Fibroblast of mammary gland (primary cell): Measurements from ENCODE around the gene ANKRD13D.

Experiments
- DNase-seq: peaks from one replicate; pipeline ENCODE4 v3.0.0-alpha.2; 2010; ENCODE audit warnings: low read depth
- H3K4me3 ChIP-seq: 2 replicates; pipeline ENCODE4 v1.5.1; 2011; ENCODE audit warnings: low read depth, mild to moderate bottlenecking, low read length, moderate library complexity; ENCODE audit not compliant: control insufficient read depth
- TF ChIP-seq, protein P1 (sequence below): conservative IDR thresholded peaks from 2 replicates; pipeline ENCODE4 v1.5.1; 2011; ENCODE audit warnings: low read depth, low read length, inconsistent platforms; ENCODE audit not compliant: control insufficient read depth, insufficient read depth

The ANKRD13D gene

DNA sequence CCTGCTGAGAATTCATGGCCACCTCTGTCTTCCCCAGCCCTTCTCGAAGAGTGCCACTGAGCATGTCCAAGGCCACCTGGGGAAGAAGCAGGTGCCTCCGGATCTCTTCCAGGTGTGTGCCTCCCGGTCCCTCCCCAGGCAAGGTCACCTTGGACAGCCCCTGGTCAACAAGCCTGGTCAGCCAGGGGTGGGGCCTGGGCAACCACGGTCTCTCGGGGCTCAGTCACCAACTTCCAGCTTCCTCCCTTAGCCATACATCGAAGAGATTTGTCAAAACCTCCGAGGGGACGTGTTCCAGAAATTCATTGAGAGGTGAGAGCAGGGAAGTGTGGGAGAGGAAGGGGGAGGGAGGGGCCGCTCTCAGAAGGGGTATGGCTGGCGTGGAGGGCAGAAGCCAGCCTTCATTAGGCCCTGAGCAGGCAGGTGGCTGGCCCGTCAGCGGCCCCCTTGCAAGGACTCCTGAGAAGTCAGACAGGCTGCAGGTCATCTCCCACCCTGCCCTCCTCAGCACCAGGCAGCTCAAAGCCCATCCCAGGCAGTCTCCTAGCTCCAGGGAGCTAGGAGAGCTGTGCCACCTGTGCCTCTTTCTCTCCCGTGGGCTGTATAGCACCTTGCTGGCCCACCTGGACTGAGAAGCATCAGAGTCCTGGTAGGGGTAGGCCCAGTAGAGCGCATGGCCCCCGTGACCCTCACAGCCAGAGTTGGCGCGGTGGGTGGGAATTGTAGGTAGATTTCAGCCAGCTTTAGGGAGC, 9.3 kb upstream of the ANKRD13D start:
- TF ChIP-seq, protein P1, sequence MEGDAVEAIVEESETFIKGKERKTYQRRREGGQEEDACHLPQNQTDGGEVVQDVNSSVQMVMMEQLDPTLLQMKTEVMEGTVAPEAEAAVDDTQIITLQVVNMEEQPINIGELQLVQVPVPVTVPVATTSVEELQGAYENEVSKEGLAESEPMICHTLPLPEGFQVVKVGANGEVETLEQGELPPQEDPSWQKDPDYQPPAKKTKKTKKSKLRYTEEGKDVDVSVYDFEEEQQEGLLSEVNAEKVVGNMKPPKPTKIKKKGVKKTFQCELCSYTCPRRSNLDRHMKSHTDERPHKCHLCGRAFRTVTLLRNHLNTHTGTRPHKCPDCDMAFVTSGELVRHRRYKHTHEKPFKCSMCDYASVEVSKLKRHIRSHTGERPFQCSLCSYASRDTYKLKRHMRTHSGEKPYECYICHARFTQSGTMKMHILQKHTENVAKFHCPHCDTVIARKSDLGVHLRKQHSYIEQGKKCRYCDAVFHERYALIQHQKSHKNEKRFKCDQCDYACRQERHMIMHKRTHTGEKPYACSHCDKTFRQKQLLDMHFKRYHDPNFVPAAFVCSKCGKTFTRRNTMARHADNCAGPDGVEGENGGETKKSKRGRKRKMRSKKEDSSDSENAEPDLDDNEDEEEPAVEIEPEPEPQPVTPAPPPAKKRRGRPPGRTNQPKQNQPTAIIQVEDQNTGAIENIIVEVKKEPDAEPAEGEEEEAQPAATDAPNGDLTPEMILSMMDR, result no peak
- DNase-seq, result no peak
- no peak overlapping the region for H3K4me3 ChIP-seq

- TF ChIP-seq, protein P1, result no peak
- no peak for DNase-seq
- no peak overlapping the region for H3K4me3 ChIP-seq
Measured at GRCh38 chr11:67280341-67280787, 8.7 kb upstream of the ANKRD13D start.

DNA sequence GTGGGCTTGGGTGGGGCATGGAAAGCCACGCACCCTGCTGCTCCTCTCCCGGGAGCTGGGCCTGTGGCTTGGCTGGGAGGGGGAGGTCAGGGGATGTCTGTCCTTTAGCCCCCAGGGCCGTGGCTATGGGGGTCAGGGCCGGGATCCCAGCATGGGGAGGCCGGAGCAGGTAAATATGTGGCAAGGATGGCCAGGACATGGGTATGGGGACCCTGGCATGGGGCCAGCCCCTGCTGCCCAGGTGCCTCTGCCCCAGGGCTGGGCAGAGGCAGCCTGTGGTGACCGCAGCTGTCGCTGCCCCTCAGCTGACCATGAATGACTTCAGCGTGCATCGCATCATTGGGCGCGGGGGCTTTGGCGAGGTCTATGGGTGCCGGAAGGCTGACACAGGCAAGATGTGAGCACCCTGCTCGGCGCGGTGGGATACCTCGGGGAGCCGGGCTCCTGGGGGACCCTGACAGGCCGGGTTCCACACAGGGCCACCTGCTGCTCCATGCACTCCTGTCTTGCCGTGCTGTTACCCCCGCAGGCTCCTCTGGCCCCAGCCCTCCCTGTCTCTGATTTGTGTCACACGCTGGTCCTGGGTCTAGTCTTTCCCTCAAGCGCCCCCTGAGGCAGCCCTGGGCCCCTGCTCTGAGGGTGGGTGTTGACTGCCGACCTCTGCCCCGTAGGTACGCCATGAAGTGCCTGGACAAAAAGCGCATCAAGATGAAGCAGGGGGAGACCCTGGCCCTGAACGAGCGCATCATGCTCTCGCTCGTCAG, 8.1 kb upstream of the ANKRD13D start:
- H3K4me3 ChIP-seq, result no peak overlapping the region
- DNase-seq, result no peak
- TF ChIP-seq, protein P1, result no peak

GRCh38 chr11:67281552-67282150, 7.5 kb upstream of the ANKRD13D start:
- no peak for DNase-seq
- TF ChIP-seq, protein P1, result no peak
- H3K4me3 ChIP-seq, result no peak overlapping the region

DNA sequence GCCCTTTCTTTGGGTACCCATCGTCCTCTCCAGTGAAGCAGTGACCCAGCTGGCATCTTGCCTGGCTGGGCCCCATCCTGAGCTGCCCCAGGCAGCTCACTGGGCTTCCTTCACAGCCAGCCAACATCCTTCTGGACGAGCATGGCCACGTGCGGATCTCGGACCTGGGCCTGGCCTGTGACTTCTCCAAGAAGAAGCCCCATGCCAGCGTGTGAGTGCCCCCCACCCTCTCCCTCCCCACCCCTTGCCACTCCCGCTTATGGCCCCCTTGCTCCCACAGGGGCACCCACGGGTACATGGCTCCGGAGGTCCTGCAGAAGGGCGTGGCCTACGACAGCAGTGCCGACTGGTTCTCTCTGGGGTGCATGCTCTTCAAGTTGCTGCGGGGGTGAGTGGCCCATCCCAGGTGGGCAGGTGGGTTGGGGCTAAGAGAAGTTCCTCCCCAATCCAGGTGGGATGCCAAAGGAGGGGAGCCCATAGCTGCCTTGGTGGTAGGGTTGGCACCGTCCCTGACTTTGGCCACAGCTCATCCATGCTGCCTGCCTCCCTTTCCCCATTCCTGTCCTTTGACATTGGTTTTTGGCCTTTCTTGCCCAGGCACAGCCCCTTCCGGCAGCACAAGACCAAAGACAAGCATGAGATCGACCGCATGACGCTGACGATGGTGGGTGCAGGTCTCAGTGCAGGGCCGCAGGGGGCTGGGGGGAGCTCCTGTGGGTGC, 6.8 kb upstream of the ANKRD13D start:
- TF ChIP-seq, protein P1, result no peak
- DNase-seq, result no peak
- H3K4me3 ChIP-seq, result no peak overlapping the region

GRCh38 chr11:67282876-67283371, 6.2 kb upstream of the ANKRD13D start:
- H3K4me3 ChIP-seq, result no peak overlapping the region
- TF ChIP-seq, protein P1, result no peak
- DNase-seq, result no peak
